H9 (cell line): ENCODE data around the gene CSF2. TPM values are rescaled to one million over a fixed set of nuclear protein-coding genes. Genes with fewer than 3 reads are reported as not detected.
A peak's percentile ranks its signal among the peaks of the same experiment; 100 is the strongest.

Experiments
- DNase-seq: peaks from one replicate; pipeline ENCODE4 v3.0.0-alpha.2; 2017
- H2AFZ ChIP-seq: one replicate; pipeline ENCODE4 v1.6.1; 2013; ENCODE audit warnings: mild to moderate bottlenecking, low read length, control low read depth, moderate library complexity
- H2AK5ac ChIP-seq: 2 replicates; pipeline ENCODE4 v1.6.1; 2013; ENCODE audit warnings: low read length, control low read depth, mixed read lengths; ENCODE audit not compliant: insufficient read length
- H2BK120ac ChIP-seq: one replicate; pipeline ENCODE4 v1.6.1; 2013; ENCODE audit warnings: low read depth, mild to moderate bottlenecking, low read length, control low read depth, inconsistent platforms; ENCODE audit not compliant: poor library complexity, severe bottlenecking
- H2BK12ac ChIP-seq: 2 replicates; pipeline ENCODE4 v1.6.1; 2013; ENCODE audit warnings: low read length, control low read depth, mixed read lengths, low read depth; ENCODE audit not compliant: insufficient read length
- H2BK15ac ChIP-seq: 2 replicates; pipeline ENCODE4 v1.6.1; 2013; ENCODE audit warnings: low read depth, low read length, control low read depth
- H2BK20ac ChIP-seq: one replicate; pipeline ENCODE4 v1.6.1; 2013; ENCODE audit warnings: low read depth, mild to moderate bottlenecking, low read length, control low read depth, inconsistent platforms; ENCODE audit not compliant: poor library complexity, severe bottlenecking
- H2BK5ac ChIP-seq: 2 replicates; pipeline ENCODE4 v1.6.1; 2013; ENCODE audit warnings: low read length, control low read depth, mixed read lengths; ENCODE audit not compliant: insufficient read length
- H3K14ac ChIP-seq: 2 replicates; pipeline ENCODE4 v1.6.1; 2013; ENCODE audit warnings: low read length, control low read depth; ENCODE audit not compliant: insufficient read depth
- H3K18ac ChIP-seq: 2 replicates; pipeline ENCODE4 v1.6.1; 2013; ENCODE audit warnings: low read depth, mild to moderate bottlenecking, mixed read lengths, low read length, control low read depth; ENCODE audit not compliant: insufficient read length
- H3K23ac ChIP-seq: 2 replicates; pipeline ENCODE4 v1.6.1; 2013; ENCODE audit warnings: low read length, control low read depth, mixed read lengths, low read depth; ENCODE audit not compliant: insufficient read length
- H3K23me2 ChIP-seq: 2 replicates; pipeline ENCODE4 v1.6.1; 2013; ENCODE audit warnings: low read depth, mild to moderate bottlenecking, mixed read lengths, low read length, control low read depth; ENCODE audit not compliant: insufficient read length, poor library complexity, severe bottlenecking
- H3K27ac ChIP-seq: 2 replicates; pipeline ENCODE4 v1.5.1; 2013; ENCODE audit warnings: low read length, control low read depth, mixed read lengths, low read depth; ENCODE audit not compliant: insufficient read length
- H3K27me3 ChIP-seq: 2 replicates; pipeline ENCODE4 v1.6.1; 2013; ENCODE audit warnings: low read length, control low read depth, inconsistent platforms; ENCODE audit not compliant: insufficient read depth
- H3K4ac ChIP-seq: 2 replicates; pipeline ENCODE4 v1.6.1; 2013; ENCODE audit warnings: low read depth, mild to moderate bottlenecking, control low read depth, inconsistent platforms, low read length, moderate library complexity
- H3K4me1 ChIP-seq: 2 replicates; pipeline ENCODE4 v1.6.1; 2013; ENCODE audit warnings: low read length, control low read depth, inconsistent platforms; ENCODE audit not compliant: insufficient read depth
- H3K4me2 ChIP-seq: 2 replicates; pipeline ENCODE4 v1.6.1; 2013; ENCODE audit warnings: low read length, control low read depth, mixed read lengths; ENCODE audit not compliant: insufficient read length, insufficient read depth
- H3K56ac ChIP-seq: 2 replicates; pipeline ENCODE4 v1.6.1; 2013; ENCODE audit warnings: low read depth, mild to moderate bottlenecking, mixed read lengths, low read length, control low read depth; ENCODE audit not compliant: insufficient read length
- H3K79me1 ChIP-seq: 2 replicates; pipeline ENCODE4 v1.6.1; 2013; ENCODE audit warnings: low read depth, mild to moderate bottlenecking, moderate library complexity, low read length, control low read depth, inconsistent platforms; ENCODE audit not compliant: insufficient read depth, poor library complexity, severe bottlenecking
- H3K79me2 ChIP-seq: 2 replicates; pipeline ENCODE4 v1.6.1; 2013; ENCODE audit warnings: low read length, control low read depth, inconsistent platforms; ENCODE audit not compliant: insufficient read depth
- H3K9ac ChIP-seq: 2 replicates; pipeline ENCODE4 v1.6.1; 2013; ENCODE audit warnings: low read length, control low read depth, mixed read lengths; ENCODE audit not compliant: insufficient read length; ENCODE audit errors: extremely low read depth
- H3K9me3 ChIP-seq: one replicate; pipeline ENCODE4 v1.6.1; 2013; ENCODE audit warnings: low read depth, low read length, inconsistent platforms; ENCODE audit not compliant: control insufficient read depth
- H3T11ph ChIP-seq: one replicate; pipeline ENCODE4 v1.6.1; 2013; ENCODE audit warnings: mild to moderate bottlenecking, low read length, control low read depth, inconsistent platforms
- H4K20me1 ChIP-seq: one replicate; pipeline ENCODE4 v1.6.1; 2013; ENCODE audit not compliant: control insufficient read depth, insufficient read length, insufficient read depth
- H4K5ac ChIP-seq: 2 replicates; pipeline ENCODE4 v1.6.1; 2013; ENCODE audit warnings: low read depth, mild to moderate bottlenecking, mixed read lengths, low read length, control low read depth; ENCODE audit not compliant: insufficient read length
- H4K8ac ChIP-seq: replicated peaks from 2 replicates; pipeline ENCODE4 v1.6.1; 2013; ENCODE audit warnings: low read length, control low read depth, mixed read lengths, low read depth; ENCODE audit not compliant: insufficient read length
- H4K91ac ChIP-seq: 2 replicates; pipeline ENCODE4 v1.6.1; 2013; ENCODE audit warnings: low read depth, mild to moderate bottlenecking, moderate library complexity, mixed read lengths, low read length, control low read depth; ENCODE audit not compliant: insufficient read length
- H3K27ac Mint-ChIP-seq, 3 experiments: 2 replicates in 2 of 3; 3 replicates in 1 of 3; pipeline ENCODE4 v1.8.0; 2020 to 2021; ENCODE audit warnings: mixed read lengths in 3 of 3, mild to moderate bottlenecking in 1 of 3, moderate library complexity in 1 of 3
- H3K27me3 Mint-ChIP-seq: 2 replicates; pipeline ENCODE4 v1.8.0; 2021; ENCODE audit warnings: low read depth, mild to moderate bottlenecking, moderate library complexity, mixed read lengths
- H3K36me3 Mint-ChIP-seq, 3 experiments: 2 replicates in 2 of 3; 3 replicates in 1 of 3; pipeline ENCODE4 v1.8.0; 2020 to 2021; ENCODE audit warnings: low read depth in 3 of 3, mixed read lengths in 3 of 3; ENCODE audit not compliant: insufficient read depth in 1 of 3
- H3K4me1 Mint-ChIP-seq, 2 experiments: 2 replicates each; pipeline ENCODE4 v1.8.0; 2020; ENCODE audit warnings: mixed read lengths in 2 of 2
- H3K4me3 Mint-ChIP-seq, 2 experiments: 2 replicates in 1 of 2; 3 replicates in 1 of 2; pipeline ENCODE4 v1.8.0; 2020 to 2021; ENCODE audit warnings: mild to moderate bottlenecking in 2 of 2, mixed read lengths in 2 of 2, moderate library complexity in 1 of 2
- H3K9me3 Mint-ChIP-seq, 2 experiments: 2 replicates in 1 of 2; 3 replicates in 1 of 2; pipeline ENCODE4 v1.8.0; 2020; ENCODE audit warnings: mild to moderate bottlenecking in 2 of 2, mixed read lengths in 2 of 2, moderate library complexity in 1 of 2
- WGBS: extraction: QIAGEN DNeasy Blood & Tissue Kit; methylation state at CpG from one replicate; pipeline ENCODE4 v1.1.7; 2013; ENCODE audit warnings: missing lambda C conversion rate, low lambda C conversion rate, mixed read lengths; ENCODE audit not compliant: insufficient read length; ENCODE audit errors: extremely low coverage; 5-methylcytosine and 5-hydroxymethylcytosine counted together
- total RNA-seq: library from RNA; stranded (reverse); gene quantifications from 2 replicates; pipeline ENCODE4 v1.2.1, GENCODE V29; 2021
- TF ChIP-seq, protein P1 (sequence below): fragments of 200-600 bp; sonication (generic); conservative IDR thresholded peaks from 3 replicates; pipeline ENCODE4 v1.8.0; 2021; ENCODE audit warnings: antibody characterized with exemption, mild to moderate bottlenecking

CSF2 gene
- total RNA-seq, 1 experiment from 2014 or later, result not detected

DNA sequence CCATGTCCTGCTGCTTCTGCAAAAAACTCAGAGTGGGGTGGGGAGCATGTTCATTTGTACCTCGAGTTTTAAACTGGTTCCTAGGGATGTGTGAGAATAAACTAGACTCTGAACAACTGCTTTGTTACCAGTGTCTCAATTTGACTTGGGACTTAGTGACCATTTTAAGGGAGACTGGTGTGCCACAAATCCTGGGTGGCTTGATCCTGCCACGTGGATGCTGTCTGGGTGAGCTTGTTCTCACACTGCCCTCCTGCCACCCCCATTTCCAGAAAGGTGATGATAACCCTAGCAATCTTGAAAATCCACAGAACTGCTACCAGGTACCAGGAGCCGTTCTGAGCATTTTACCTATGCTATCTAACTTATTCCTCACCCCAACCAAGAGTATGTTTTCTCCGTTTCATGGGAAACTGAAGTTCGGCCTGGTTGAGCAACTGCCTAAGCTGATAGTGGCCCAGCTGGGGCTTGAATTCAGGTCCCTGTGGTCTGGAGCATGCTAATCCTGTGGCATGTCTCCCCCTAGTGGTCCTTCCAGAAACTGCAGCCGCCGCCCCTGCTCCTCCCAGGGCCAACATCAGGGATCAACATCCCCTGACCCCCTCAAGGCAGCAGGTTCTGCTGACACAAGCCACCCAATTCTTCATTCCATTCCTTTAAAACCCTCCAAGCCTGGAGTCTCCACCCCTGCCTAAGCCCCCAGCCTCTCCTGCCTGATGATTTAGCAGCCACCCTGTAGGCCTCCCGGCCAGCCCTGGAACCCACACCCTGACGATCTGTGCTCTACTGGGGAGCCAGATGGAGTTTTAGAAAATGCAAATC is 10.3 kb upstream of the CSF2 start:
- Histone ChIP-seq H4K20me1 (no peaks in the 10 kb centered on the region), H4K91ac (no peak overlapping the region), H3K4ac (no peak overlapping the region), H4K8ac (no peak overlapping the region), H3K79me1 (no peaks in the 10 kb centered on the region), H3K9ac (no peak overlapping the region), H2BK120ac (no peak overlapping the region), H3K27me3 (no peaks in the 10 kb centered on the region), H3K4me2 (no peak overlapping the region), H3K79me2 (no peaks in the 10 kb centered on the region), H3K23me2 (no peaks in the 10 kb centered on the region), H2BK20ac (no peak overlapping the region), H2AFZ (no peak overlapping the region), H3K27ac (no peak overlapping the region), H2BK12ac (no peak overlapping the region), H2AK5ac (no peak overlapping the region), H3T11ph (no peak overlapping the region), H4K5ac (no peak overlapping the region), H3K4me1 (no peaks in the 10 kb centered on the region), H3K56ac (no peak overlapping the region), H3K23ac (no peak overlapping the region), H2BK15ac (no peak overlapping the region), H3K18ac (no peak overlapping the region), H3K9me3 (no peaks in the 10 kb centered on the region), H2BK5ac (no peak overlapping the region), H3K14ac (no peak overlapping the region)
- Mint-ChIP-seq H3K27me3 (no peaks in the 10 kb centered on the region; the same call in 1 of the 2 replicates), H3K27ac (peak overlapping the region in 1 of 3 experiments; percentile 66; a peak in 1 of 7 replicates), H3K4me1 (peaks cover 7 to 14% of the 10 kb centered on the region in 2 experiments; a peak in 3 of 4 replicates), H3K9me3 (no peaks in the 10 kb centered on the region; a peak in 1 of 5 replicates), H3K4me3 (no peak overlapping the region), H3K36me3 (no peaks in the 10 kb centered on the region)
- DNase-seq, result peak; percentile 83
- TF ChIP-seq, protein P1, sequence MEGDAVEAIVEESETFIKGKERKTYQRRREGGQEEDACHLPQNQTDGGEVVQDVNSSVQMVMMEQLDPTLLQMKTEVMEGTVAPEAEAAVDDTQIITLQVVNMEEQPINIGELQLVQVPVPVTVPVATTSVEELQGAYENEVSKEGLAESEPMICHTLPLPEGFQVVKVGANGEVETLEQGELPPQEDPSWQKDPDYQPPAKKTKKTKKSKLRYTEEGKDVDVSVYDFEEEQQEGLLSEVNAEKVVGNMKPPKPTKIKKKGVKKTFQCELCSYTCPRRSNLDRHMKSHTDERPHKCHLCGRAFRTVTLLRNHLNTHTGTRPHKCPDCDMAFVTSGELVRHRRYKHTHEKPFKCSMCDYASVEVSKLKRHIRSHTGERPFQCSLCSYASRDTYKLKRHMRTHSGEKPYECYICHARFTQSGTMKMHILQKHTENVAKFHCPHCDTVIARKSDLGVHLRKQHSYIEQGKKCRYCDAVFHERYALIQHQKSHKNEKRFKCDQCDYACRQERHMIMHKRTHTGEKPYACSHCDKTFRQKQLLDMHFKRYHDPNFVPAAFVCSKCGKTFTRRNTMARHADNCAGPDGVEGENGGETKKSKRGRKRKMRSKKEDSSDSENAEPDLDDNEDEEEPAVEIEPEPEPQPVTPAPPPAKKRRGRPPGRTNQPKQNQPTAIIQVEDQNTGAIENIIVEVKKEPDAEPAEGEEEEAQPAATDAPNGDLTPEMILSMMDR, result peak; percentile 93
- no CpG with 5 or more reads among the region's 9 CpGs for WGBS
